GM19455 (cell line): ENCODE results near the gene SDHA.
A peak's percentile ranks its signal among the peaks of the same experiment; 100 is the strongest.

Source experiments
- ATAC-seq: cut with Tn5 transposase; IDR thresholded peaks from one replicate; pipeline ENCODE4 v1.9.1; 2021; ENCODE audit not compliant: unreplicated experiment

Gene SDHA

DNA sequence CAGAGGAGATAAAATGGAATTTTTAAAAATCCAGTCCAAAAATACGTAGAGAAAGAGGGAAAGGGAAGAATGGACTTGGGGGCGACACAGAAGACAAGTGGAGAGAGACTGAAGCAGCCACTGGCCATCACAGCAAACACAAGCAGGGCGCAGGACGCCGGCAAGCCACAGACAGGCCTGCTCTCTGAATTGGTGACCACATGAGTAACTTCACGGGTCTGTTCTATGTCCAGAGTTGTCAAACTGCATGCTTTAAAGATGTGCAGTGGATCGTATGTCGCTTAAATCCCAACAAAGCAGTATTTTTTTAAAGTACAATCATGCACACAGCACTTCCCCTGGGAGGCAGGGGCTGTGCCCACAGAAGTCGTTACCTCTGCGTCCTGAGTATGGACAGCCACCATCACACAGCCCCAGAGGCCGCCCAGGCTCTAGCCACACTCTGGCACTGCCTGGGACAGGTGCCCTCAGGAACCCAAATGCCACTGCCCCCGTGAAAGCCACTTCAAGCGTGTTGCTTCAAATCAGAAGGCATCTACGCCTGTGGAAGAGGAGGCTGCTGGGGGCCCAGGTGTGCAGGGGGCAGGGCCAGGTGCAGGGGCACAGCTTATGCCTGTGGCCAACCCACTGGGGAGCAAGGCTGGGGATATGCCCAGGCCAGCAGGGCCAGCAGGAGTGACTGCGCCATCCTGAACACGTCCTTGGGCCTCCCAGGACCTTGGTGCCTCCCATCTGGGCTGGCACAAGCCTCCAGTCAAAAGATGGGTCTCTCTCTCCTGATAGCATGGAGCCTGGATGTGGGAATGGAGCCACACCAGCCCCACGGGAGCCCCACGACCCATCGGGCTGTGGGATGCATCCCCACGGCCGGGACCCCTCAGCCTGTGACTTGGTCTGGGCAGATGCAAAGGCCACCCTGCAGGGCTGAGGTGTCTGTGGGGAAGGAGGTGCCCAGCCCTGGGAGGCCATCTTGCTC lies 32.7 kb upstream of the SDHA start:
- ATAC-seq = no peak

DNA sequence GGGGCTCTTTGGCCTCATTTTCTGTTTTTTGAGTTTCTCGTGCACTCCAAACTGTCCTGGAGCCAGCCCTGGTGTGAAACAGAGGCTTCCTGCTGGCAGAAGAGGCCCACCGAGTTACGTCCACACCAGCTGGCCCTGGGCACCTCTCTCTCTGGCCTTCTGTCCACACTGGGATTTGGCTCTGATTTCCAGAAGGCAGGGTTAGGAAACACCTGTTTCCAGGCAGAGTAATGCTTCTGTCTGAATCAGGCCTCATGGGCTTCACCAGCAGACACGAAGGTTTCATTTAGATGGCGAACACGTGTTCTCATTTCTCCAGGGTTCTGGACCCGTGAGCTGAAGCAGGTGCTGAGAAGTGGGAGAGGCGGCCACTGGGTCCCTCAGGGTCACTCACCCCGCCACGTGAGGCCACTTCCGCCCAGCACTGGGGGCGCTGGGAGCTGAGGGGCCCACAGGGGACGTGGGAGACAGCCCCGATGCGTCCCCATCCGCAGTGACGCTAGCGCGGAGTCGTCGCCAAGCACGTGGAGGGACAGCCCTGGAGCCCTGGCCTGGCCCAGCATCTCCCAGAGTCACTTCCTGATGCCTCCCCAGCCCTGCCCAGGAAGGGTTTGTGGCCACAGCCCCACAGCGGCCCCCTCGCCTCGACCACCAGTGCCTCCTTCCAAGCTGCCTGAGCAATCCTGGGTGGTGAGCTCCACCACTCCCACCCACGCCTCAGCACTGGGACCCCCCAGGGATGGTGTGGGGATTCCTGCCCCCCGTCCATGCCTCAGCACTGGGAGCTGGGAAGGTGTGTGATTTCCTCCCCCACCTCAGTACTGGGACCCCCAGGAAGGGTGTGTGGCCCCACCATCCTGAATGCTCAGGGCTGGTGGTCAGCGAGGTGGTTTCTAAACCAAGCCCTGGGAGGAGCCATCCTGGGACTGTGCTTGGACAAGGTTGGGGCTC lies 31.8 kb upstream of the SDHA start:
- ATAC-seq = no peak

DNA sequence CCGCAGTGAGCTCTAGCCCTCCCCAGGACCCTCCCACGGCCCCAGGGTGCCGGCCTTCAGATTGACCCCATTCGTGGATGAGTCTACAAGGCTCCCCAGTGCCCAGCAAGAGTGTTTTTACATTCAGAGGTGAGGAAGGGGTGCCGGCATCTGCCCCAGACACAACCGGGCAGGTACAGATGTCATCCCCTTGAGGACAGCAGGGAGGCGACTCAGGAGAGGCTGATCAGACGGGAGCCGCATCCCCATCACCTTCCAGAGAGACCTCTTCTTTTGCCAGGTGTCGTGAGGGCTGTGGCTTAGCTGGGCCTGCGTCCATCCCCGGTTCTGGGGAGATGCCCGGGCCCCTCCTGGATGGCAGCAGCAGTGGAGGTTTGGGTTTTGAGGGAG lies 31.1 kb upstream of the SDHA start:
- no peak for ATAC-seq

DNA sequence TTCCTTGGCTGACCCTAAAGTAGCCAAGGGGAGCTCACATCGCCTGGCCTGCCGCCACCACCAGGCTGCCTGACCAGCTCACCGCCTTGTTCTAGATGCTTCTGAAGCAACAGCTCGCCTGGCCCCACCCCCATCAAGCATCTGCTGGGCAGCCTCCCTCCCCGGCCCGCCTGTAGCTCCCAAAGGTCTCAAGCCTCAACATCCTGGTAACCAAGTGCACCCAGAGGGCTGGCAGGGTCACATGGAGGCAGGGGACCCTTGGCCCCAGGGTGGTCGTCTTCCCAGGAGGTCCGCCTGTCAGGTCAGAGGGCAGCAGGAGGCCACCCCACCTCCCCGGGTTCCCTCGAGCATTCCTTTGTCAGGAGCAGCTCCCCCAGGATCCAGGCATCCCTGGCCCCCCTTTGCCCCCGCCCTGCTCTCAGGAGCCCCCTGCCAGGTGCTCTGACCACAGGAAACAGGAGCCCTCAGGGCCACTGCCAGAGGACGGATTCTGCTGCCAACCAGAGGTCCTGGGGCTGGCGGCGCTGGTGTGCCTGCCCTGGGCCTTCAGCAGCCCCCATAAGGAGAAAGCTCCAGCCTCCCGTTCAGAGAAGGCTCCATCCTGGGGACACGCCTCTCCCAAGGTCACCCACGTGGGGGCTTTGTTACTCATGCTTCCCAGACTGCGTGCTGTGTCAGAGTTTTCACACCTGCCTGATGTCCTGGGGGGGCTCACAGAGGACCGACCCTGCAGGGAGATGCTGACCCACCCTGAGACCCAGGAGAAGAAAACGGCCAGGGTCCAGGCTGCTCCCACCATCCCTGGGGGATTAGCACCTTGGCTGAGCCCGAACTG lies 30.3 kb upstream of the SDHA start:
- no peak for ATAC-seq

DNA sequence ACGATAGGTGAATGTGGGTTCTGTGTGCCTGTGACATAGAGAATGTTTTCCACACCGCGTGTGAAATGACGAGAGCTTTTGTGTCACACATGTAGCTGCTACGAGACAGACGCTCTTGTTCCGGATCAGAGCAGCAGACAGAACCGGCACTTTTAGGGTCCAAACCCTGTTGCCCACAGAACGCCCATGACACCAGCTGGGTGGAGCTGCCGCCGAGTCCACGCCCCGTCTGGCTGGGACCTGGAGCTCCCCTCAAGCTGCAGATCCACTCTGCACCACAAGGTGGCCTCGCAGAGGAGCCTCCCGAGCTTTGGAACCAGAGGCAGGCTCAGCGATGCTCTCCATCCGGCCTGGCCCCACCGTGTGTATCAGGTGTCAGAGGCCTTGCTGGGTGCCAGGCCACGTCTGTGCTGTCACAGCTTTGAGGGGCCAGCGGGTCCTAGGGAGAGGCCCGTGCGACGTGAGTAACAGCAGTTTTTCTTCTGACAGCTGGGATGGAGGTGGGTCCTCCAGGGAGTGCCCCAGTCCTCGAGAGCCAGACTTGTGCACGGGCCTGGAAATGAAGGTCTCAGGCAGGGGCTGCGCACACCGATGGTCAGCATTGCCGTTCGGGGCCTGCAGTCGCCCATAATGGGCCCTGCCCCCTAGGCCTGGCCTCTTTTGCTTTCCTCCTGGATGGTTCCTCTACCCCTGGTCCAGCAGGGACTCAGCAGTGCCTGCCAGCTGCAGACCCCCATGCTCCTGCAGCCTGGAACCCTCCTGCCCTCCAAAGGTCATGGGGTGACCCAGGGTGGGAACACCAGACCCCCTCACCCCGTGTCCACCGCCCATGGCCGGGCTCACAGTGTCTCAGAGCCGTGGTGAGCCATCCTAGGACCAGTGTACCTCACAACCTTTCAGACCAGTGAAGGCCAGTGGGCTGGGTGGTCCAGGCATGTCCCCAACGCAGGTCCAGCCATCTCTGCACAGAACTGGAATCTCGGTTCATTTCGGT lies 29.3 kb upstream of the SDHA start:
- peak; percentile 80 for ATAC-seq

DNA sequence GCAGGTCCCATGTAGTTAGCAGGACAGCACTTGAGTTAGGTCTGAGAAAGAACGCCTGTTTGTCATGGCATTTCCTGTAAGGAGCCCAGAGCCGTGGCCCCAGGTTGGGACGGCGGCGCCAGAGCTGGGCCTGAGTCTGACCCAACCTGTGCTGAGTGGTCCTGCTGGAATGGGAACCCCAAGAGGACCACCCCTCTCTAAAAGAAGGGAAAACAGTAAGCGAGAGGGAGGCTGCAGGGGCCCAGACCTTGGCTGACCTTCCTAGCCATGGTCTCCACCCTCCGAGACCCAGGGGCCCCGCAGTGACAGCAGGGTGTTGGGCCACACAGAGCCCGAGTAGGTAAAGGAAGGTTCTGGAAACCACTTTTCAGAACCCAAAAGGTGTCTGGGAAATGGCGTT lies 28.6 kb upstream of the SDHA start:
- no peak for ATAC-seq

DNA sequence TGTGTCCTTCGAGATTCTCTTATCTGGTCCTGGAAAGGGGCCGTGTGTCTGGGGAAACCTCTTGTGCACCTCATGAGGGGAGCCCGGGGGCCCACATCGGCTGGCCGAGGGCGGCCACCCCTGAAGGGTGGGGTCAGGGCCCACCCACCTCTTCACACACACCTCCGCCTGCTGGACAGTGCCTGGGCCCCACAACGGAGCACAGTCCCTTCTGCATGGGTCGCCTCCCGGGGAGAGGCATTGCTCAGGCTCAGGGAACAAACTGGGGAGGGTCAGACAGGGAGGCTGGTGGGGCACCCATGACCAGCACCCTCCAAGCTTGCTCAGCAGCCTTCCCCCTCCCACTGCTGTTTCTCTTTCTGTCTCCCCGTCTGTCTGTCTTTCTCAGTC lies 28.1 kb upstream of the SDHA start:
- ATAC-seq = no peak

DNA sequence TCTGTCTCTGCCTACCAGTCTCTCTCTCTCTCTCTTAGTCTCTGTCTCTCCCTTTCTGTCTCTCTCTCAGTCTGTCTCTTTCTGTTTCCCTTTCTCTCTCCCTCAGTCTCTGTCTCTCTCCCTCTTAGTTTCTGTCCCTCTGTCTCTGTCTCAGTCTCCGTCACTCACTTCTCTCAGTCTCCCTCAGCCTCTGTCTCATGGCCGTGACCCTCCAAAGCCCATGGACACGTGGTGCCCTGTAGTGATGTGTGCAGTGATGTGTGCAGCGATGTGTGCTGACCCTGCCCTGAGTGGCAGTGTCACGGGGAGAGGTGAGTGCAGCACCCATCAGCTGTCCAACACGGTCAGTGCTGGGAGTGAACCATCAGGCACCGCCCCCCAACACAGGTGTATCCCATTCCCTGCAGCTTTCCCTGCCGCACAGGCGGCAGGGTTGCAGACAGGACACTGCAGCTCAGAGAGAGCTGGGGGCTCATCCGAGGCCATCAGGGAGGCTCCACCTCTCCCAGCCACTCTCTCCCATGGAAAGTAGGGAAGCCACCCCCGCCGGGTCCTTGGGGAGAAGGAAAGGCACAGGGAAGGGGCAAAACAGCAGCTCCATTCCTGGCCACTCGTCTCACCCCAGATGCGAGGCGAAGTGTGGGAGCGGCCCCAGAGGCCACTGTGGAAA lies 27.6 kb upstream of the SDHA start:
- ATAC-seq = no peak

DNA sequence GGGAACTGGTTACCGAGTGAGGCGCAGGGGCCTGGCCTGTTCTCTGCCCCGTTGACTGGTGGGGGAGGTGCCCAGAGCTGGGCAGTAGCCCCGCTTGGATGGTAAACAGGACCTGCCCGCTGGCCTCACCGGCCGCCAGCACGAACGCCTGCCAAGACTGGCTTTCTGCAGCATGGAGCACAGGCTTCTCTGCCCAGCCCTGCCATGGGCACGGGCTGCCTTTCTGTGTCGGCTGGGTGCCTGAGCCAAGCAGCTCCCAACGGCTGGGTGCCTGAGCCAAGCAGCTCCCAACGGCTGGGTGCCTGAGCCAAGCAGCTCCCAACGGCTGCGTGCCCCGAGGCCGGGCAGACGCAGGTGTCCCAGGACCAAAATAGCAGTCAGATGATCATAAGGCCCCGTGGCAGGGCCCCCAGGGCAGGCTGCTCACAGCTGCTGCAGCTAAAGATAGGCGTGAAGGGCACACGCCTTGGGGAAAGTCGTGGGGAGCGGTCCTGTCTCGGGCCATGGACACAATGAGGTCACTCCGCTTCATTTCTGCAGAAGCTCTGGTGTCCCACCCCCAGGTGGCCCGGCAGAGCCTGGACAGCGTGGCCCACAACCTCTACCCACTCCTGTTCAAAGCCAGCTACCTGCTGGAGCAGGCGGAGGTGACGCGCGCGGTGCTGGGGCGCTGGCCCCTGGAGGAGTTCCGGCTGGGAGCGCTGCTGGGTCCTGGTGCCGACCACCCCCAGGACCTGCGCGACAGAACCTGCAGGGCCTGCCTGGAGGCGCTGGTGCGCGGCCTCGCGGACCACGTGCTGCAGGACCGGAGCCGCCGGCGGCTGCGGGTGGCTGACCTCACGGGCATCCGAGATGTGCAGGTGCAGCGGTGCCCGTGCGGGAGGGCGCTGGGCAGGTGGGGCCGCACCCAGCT lies 26.8 kb upstream of the SDHA start, which contains the start of gene LRRC14B:
Gene LRRC14B, plus strand, starts transcription at position 460 of the 913 bp plus-strand sequence. Its CDS starts 44 bp downstream, at position 504.
- peak; percentile 33 for ATAC-seq

DNA sequence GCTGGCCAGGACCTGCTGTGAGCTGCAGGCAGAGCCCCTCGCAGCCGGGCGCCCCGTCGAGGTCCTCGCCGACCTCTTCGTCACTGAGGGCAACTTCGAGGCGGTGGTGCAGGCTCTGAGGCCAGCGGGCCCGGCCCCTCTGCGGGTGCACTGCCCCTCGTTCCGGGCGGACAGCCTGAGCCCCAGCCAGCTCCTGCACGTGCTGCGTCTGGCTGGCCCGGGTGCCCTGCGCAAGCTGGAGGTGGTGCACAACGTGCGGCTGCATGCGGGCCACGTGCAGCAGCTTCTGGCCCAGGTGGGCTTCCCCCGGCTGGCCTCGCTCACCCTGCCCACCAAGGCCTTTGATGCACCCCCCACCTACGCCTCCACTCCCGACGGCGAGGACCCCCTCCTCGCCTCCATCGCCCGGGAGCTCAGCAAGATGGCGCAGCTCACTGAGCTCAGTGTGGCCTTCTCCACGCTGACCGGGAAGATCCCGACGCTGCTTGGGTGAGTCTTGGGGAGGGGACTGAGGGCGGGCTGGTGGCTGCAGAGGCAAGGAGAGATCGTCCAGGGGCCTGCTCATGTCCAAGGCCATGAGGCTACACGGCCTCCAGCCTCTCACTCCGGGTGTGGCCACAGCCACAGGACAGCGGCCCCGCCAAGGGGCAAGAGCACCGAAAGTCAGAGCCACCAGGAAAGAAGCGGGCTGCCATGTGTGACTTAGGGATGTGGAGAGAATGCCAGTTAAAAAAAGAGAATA lies 26.0 kb upstream of the SDHA start:
- no peak for ATAC-seq

DNA sequence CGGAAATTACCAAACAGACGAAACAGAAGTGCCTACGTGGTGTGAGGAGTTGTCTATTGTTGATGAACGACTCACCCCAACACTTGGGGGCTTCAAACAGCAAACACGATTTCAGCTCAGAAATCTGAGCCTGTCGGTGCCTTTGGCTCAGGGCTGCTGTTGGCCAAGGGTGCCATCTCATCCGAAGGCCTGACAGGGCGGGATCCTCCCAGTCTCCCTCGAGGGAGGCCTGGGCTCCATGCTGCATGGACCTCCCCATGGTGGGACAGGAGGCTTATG lies 25.5 kb upstream of the SDHA start:
- no peak for ATAC-seq

DNA sequence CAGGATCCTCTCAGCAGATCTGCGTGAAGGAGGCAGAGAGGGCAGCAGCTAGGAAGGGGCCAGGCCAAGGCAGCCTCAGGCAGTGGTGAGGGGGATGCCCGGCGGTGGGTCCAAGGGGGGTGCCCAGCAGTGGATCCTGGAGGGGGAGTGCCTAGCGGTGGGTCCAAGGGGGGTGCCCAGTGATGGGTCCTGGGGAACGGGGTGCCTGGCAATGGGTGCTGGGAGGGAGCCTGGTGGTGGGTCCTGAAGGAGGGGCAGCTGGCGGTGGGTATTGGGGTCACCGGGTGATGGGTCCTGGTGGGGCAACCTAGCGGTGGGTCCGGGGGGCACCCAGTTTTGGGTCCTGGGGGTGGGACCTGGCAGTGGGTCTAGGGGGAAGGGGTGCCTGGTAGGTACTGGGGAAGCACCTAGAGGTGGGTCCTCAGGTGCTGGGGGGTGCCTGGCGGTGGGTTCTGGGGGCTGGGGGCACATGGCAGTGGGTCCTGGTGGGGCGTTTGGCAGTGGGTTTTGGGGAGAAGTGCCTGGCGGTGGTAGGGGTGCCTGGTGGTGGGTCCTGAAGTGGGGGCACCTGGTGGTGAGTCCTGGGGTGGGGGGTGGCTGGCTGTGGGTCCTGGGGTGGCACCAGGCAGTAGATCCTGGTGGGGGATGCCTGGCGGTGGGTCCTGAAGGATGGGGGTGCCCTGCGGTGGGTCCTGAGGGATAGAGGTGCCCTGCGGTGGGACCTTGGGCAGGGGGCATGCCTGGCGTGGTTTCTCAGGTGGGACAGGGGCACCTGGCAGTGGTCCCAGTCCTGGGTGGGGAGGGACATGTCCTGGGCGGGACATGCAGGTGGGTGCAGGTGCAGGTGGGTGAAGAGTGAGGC lies 24.9 kb upstream of the SDHA start:
- no peak for ATAC-seq

DNA sequence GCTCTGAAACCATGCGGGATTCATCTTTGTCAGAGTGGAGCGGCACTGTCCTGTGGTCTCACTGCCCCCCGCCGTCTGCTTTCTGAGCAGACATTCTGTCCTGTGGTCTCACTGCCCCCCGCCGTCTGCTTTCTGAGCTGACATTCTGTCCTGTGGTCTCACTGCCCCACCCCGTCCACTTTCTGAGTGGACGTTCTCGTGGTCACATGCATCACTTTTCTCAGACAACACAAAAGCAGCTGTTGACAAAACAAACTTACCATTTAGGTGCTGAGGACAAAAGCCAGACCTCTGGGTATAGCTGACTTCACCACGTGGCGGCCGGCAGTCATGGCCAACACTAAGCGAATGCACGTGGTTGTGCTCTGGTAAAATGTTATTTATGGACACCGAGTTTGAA lies 24.0 kb upstream of the SDHA start:
- ATAC-seq = no peak

DNA sequence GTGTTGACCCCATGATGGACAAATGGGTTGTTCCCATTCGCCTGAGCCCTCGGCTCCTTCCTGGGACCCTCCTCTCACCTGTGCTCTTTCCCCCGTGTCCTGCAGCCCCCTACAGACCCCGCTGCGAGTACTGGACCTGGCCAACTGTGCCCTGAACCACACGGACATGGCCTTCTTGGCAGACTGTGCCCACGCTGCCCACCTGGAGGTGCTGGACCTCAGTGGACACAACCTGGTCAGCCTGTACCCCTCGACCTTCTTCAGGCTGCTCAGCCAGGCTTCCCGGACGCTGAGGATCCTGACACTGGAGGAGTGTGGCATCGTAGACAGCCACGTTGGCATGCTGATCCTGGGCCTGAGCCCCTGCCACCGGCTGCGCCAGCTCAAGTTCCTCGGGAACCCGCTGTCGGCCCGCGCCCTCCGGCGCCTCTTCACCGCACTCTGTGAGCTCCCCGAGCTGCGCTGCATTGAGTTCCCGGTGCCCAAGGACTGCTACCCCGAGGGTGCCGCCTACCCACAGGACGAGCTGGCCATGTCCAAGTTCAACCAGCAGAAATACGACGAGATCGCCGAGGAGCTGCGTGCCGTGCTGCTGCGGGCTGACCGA lies 23.4 kb upstream of the SDHA start:
- no peak for ATAC-seq

DNA sequence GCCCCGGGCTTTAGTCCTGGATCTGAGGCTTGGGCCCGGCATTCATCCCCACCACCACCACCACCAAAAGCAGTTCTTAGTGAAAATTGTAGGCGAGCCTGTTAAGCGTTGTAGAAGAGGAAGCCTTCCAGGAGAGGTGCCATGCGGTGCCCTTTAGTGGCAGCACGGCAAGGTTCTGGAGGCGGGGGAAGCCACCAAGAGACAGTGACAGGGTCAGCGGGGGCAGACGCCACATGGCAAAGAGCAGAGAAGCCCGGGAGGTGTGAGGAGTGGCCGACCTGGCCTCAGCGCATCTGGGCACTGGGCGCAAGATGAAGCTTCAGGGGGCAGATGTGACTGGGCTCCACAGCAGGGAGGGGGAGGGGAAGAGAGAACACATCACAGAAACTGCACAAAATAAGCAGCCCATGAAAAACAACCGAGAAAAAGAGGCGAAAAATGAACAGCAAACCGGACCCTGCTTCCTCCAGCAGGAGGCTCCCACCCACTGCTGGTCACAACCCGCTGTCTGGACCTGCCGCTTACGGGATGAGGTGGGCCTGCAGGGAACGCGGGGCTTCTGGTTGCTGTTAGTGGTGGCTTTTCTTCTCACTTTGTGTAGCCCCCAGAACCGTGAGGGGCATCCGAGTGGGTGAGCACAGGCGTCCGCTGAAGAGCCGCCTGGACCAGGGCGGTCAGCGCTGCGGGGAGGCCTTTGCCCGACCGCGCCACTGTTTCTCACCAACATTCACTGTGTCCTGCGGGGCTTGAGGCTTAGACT lies 22.5 kb upstream of the SDHA start:
- ATAC-seq = no peak
